ENCODE data around the gene MLPH.
"Not testable (repeated sequence)": the region's sequence is repeated elsewhere in the genome, so short reads cannot be mapped to it uniquely, and the experiment has no call there.

MLPH gene

DNA sequence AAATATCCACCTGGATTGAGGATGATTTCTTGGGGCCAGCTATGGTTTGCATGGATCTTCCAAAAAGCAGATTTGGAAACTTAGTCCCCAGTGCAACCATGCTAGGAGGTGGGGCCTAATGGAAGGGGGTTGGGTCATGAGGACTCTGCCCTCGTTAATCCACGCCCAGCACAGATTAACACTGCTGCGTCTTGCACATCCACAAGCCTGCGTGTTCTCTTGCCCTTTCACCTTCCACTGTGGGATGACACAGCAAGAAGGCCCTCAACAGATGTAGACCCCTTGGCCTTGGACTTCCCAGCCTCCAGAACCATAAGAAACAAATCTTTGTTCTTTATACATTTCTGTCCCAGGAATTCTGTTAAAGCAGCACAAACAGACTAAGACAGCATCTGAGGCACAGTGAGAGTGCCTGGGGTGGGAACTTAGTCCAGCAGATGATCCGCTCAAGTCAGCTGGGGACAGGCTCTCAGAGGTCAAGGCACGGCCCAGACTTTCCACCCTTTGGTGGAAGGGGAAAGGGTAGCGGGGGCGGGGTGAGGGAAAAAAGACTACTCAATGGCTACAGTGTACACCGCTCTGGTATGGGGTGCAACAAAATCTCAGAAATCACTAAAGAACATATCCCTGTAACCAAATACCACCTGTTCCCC lies 101.1 kb downstream of the MLPH start:
- no peak for DNase-seq (ENCODE audit: low read depth)

DNA sequence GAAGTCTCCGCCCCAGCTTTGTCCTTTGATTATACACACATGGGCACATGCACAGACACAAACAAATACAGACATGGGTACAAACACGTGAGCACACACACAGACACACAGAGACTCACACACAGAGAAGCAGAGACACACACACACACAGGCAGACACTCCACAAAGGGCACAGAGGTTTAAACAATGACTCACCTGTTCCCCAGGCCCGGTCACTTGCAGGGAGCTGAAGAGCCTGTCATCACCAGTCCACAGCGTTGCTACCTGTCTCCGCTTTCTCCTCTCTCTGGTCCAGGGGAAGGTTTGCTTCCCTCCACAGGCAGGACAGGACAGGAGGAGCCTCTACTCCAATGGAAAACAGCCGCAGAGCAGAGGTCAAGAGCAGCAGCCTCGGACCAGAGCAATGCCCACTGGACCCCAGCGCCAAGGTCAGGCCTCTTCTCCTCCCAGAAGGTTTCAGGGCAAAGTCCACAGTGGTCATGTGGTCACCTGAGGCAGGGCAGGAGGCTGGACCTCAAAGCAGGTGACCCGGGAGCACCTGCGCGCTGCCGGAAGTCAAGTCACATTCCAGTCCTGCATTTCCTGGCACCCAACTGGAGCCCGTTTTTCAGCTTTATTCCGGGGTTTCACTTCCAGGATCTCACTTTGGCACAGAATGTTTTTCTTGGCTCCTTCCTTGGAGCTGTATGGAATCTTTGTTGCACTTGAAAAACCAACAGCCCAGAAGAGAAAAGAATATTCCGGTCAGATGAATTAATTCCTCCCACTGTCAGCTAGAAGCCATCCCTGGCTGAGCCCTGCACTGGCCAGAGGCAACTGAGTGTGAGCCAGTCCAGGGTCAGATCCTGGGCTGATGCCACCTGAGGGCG lies 103.5 kb downstream of the MLPH start, which contains the start of gene RAB17:
Gene RAB17 (minus strand): TSS at position 463 of the 869 bp plus-strand sequence. CDS start 4,580 bp downstream, outside the sequence.
- DNase-seq (ENCODE audit: low read depth): no peak

DNA sequence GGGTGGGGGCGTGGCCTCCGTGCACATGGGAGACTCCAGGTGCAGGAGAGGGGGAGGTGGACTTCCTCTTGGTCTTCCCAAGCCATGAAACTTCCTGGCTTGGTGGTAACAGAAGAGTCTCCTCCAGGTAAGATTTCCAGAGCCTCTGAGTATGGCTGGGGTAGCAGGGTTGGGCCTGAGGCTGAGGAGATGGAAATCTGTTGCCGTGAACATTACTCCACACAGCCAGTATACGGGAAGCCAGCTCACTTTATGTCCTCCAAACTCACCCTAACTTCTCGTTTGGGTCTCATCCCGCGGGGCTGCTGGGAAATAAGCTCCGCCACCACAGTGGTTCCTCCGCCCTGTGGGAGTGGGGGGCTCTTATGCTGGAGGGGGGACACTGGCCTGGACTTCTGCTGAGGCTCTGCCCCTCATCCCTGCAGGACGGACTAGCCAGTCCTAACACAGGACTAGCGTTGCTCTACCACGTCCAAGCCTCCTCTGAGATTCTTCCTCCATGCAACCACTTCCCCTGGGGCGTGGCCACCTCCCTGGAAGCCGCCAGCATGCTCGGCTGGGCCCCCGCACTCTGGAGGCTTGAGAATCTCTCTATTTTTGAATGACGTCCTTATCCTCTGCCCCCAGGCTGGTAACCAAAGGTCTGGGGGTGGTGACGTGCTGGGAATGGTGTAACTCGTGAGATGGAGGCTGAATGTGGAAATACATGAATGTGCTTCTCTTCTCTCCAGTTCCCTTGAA lies 104.3 kb downstream of the MLPH start:
- DNase-seq (ENCODE audit: low read depth): no peak

DNA sequence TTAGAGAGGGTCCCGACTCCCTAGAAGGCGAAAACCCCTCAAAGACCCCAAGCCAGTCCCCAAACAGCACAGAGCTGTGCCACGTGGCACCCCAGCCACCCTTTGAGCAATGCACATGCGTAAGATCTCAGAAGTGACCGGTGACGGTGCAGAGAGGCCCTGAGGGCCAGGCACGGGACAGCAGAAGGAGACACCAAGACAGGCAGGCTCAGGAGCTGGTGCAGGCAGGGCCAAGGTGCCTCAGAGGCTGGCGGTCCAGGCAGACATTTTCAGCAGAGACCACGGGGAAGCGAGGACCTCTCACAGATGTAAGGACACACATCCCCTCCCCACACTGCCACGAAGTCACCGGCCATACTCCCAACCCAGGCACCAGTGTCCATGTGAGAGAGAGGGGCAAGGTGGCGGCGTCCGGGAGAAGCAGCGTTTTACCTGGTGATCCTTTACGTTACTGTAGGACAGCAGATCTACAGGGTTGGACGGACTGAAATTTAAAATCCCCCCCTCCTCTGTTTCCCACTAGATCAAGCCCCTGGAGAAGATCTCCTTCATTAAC lies 105.5 kb downstream of the MLPH start:
- DNase-seq (ENCODE audit: low read depth): no peak

DNA sequence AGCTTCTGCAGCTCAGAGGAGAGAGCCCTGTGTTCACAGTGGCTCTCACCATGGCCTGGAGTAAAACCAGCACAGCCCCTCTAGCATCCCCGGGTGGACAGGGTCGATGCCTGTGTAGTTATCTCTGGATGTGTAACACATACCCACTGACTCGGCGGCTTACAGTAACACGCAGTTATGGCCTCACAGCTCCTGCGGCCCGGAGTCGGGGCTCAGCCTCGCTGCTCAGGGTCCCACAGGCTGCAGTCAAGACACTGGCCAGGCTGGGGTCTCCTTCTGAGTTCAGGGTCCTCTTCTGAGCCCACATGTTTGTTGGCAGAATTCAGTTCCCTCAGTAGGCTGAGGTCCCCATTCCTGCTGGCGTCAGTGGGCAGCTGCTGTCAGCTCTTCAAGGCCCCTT lies 106.0 kb downstream of the MLPH start:
- no peak for DNase-seq (ENCODE audit: low read depth)

DNA sequence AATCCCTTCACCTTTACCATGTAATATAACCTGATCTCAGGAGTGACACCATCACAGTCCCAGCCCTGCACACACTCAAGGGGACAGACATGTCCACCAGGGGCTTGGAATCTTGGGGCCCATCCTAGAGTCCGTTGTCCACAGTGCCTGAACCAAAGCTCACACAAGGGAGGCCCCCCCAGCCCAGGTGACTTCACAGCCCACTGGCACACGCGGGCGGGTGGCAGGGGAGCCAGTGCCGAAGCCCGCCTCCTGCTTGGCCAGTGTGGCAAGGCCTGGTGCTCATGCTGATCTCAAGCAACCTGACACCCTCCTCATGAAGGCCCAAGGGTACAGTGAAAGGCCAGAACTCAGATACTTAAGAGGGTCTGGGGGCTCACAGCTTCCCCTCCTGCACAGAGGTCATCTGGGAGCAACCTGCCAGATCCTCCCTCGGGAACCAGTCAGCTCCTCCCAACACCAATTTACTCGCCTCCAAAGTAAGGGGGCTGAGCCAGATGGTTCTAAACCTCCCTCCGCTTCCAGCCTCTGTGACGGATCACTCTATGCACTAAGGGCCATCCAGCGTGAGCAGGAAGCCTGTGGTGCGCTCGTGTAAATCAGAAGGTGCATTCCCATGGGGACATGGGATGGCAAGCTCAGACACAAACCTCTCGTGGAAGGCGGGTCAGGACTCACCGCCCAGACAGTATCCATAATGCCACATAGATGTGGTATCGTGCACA lies 106.7 kb downstream of the MLPH start:
- DNase-seq (ENCODE audit: low read depth): no peak

DNA sequence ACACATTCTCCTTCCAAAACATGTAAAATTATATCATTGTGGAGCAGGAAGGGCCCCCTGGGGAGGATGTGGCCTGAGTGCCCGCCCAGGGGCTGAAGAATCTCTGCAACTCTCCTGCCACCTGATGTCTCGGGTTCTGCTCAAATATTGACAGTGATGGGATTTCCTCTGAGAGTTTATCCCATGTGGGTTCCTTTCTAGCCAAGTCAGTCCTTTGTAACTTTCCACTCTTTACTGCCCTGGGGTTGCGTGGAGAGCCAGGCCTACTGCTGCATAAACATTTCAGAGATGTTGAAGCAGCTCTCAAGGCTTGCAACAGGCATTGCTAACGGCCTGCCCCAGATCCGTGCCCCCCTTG lies 107.4 kb downstream of the MLPH start:
- no peak for DNase-seq (ENCODE audit: low read depth)

DNA sequence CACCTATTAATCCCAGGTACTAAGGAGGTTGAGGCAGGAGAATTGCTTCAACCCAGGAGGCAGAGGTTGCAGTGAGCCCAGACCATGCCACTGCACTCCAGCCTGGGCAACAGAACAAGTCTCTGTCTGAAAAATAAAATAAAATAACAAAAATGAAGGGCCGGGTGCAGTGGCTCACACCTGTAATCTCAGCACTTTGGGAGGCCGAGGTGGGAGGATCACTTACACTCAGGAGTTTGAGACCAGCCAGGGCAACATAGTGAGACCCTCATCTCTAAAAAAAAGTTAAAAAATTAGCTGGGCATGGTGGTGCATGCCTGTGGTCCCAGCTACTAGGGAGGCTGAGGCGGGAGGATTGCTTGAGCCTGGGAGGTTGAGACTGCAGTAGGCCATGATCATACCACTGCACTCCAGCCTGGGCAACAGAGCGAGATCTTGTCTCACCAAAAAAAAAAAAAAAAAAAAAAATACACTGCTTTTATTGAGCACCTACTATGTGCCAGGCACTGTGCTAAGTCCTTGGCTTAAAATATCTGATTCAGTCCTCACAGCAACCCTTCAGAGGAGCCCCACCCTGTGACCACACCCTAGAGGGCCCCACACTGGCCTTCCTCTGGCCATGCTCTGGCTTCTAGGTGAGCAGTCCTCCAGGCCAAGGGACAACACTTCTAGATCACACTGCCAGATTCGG lies 108.9 kb downstream of the MLPH start:
- not testable (repeated sequence) for DNase-seq (ENCODE audit: low read depth)

DNA sequence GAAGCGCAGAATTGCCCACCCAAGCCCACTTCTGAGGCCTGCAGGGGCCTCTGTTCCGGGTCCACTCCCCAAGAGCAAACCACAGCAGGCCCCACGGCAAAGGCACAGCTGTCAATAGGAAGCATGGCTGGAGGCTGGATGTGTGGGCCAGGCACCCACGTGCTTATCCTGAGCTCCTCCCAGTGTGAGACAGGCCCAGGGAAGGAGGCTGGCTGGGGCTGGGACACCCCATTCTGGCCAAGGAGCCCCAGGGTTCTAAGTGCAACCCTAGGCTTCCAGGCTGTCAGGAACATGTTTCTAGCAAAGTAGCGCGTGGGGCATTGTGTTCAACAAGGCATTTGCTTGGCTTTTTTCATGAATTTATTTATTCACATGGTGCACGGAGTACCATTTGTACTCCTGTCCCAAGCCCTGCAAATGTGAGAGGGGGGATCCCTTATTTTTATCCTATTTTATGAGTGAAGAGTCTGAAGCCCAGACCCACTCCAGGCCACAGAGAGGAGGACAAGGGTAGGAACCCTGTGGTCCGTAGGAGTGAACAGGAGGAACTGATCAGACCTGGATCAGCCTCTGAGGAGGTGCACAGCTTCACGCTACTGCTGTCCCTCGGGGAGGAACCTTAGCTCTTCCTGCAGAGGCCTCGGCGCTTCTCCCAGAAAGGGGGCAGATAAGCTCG lies 109.6 kb downstream of the MLPH start:
- no peak for DNase-seq (ENCODE audit: low read depth)

DNA sequence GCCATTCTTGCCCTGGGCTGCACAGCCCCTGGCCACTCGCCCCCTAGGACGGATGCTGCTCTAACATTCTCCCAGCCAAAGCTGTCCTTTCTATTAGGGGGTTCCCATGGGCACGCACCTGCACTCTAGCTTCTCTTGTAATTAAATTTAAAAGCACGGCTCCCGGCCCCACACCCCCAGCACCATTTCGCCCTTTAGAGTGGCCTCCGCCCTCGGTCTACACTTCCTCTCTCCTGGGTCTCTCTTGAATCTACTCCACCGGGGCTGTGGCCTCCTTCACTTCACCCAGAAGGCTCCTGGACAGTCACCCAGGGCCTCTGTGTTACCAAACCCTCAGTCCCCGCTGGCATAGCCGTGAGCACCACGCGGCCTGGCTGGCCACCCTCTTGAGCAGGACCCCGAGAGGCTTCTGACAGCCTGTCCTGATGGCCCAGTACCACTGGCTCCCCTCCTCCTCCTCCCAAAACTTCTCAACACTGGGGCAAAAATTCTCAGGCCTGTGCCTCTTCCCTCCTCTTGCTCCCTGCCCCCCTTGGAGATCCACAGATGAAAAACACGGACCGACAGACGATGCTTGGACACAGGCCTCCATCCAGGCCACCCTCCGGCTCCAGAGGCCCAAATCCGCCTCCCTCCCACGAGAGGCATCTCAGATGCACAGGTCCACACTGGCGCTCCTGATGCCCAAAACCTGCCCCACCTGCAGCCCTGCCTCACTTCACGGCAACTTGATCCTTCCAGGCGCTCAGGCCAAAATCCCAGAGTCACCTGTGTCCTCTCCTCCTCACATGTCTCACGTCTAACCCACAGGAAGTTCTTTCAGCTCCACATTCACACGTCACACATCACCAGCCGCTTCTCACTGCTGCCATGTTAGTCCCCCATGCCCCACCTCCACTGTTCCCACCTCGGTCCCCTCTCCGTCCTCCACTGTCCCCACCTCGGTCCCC lies 110.4 kb downstream of the MLPH start:
- DNase-seq (ENCODE audit: low read depth): no peak

DNA sequence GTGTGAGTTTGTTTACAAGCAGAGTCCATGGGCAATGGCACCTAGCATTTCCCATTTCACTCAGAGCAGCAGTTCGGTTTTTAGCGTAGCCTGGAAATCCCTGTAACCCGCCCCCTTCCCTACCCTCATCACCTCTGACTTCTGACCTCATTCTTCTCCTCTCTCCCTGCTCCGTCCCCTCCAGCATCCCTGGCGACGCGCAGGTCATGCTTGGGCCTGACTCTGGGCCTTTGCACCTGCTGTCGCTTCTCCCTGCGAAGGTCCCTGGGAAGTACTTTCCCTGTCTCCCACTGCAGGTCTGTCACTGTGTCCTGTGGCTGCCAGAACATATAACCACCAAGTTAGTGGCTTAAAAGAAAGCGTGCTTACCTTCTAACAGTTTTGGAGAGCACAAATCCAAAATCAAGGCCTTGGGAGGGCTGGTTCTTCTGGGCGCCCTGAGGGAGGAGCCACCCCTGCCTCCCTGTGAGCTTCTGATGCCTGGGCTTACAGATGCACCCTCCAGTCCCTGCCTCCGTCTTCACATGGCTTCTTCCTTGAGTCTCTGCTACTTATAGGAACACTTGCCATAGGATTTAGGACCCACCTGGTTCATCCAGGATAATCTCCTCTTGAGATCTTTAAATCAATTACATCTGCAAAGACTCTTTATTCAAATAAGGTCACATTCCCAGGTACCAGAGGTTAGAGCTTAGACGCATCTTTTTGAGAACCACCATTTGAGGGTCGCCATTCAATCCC lies 111.6 kb downstream of the MLPH start:
- no peak for DNase-seq (ENCODE audit: low read depth)

DNA sequence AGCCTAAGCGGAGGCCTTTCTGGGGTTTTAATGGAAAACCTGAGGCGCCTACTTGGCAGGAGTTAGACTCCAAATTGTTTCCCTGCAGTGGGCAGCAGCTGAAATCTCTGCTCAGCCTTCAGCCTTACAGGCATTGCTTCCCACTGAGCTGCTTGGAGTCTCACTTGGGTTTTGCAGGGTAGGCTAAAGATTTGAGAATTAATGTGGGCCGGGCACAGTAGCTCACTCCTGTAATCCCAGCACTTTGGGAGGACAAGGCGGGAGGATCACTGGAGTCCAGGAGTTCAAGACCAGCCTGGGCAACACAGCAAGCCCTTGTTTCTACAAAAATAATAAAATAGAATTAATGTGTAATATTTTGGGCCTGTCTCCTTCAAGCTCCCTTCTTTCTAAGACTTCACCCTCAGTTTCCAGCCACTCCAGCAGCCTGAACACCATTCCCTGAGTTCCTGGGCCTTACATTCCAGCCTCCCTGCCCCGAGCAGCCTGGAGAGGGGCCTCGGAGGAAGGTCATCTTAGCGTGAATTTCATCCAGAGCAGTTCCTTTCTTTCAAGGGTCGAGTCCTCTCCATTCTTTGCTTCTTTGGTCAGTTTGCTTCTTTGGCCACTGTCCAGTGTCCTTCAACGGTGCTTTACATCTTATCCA lies 112.5 kb downstream of the MLPH start:
- no peak for DNase-seq (ENCODE audit: low read depth)

DNA sequence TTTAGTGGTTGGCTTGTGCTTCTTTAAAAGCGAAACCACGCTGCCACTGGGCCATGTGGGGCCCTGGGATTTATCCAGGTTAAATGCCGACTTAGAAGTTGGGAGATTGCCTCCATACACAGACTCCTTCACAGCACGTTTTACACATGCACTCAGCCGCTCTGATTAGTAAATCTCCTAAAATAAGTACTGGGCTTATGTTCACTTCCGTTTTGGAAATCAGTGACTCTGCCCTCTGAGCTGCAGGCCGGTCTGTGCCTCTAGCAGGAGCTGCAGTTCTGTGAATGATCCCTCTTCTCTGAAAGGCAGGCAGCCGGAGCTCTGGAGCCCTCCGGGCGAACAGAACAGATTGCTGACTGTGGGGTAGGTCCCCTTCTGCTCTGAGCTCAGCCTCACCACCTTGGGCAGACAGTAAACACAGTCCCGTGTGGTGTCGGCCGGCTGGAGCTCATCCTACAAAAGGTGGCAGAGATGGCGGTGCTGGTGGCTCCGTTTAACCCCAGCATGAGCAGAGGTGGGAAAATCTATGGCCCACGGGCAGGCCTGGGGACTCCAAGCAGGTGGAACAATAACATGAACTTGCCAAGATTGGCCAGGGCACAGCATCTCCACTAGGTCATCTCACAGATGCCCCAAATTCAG lies 113.3 kb downstream of the MLPH start:
- peak; percentile 50 for DNase-seq (ENCODE audit: low read depth)

DNA sequence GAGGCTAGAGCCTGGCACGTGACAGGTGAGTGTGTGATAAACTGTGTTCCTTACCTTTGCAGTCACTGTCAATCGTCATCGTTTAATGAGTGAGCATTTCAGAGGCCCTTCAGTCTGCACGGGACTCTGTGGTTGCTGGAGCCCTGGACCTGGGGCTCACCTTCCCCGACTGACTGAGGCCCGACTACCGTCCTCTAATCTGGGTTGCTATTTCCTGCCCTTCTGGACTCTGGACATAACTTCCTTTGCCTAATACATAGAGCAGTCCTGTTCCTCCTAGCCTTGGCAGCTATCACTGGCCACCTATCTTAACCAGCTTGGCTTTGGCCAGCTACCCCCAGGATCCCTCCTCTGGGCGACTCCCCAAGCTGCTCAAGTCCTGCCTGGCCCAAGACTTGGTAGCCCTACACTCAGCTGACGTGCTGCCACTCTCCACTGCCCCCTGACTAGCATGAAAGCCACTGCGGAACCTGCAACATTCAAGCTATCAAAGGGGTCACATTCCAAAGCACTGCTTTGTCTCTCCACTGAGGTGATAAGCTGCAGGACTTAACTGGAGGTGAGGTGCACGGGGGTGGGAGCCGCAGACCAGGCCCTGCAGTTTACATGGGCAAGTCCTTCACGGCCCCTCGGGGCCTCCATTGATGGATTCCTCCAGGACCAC lies 114.5 kb downstream of the MLPH start:
- no peak for DNase-seq (ENCODE audit: low read depth)

DNA sequence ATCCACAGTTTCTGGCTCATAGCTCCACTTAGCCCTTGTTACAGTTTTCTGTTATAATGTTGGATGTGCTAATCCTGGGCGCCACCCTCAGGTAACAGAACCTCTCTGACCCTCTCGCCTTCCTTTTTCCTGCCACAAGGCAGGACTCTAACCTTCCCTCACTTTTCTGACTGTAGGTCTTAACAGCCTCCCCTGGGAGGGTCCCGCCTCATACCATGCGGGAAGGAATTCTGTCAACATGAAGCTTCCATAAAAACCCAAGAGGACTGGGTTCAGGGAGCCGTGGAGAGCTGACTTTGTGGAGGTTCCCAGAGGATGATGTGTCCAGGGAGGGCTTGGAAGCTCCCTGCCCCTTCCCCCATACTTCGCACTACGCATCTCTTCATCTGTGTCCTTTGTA lies 115.4 kb downstream of the MLPH start:
- no peak for DNase-seq (ENCODE audit: low read depth)

DNA sequence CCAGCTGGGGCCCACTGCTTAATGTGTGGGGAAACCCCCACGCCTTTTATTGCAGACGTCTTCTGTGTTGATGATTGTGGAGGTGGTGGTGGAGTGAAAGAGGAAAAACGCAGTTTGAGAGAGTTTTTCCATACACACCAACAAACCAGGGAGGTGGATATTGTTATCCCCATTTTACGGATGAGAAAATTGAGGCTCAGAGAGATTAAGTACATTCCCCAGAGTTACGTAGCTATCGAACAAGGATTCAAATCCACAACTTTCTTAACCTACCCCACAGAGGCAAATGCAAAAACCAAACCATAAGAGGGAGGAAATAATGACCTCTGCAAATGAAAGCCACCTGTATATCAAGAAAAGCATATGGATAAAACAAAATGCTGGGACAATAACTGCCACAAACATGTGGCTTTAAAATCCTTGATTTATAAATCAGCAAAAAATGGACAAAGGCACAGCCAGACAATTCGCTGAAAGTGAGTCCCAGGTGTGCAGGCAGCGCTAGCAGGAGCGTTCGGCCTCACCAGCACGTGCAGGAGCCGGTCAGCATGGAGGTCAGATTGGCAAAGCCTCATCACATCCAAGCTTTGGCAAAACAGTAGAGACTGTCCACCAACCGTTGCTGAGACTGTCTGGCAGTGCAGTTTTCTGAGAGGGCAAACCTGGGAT lies 116.1 kb downstream of the MLPH start:
- DNase-seq (ENCODE audit: low read depth): no peak

Data from GM04503 (cell line).